Right atrium auricular region (tissue), 2 donors: ENCODE data around the gene CNTN2. TPM values are rescaled to one million over a fixed set of nuclear protein-coding genes. Genes with fewer than 3 reads are reported as not detected.

ENCODE experiments used
- DNase-seq: peaks from one replicate; pipeline ENCODE4 v3.0.0-alpha.2; 2019; ENCODE audit warnings: low spot score
- H3K27ac ChIP-seq, 2 donors: fragments of 200-600 bp; sonication (generic); 1 replicate in 1 of 2; 2 replicates in 1 of 2; pipeline ENCODE4 v1.5.1; 2016 to 2019
- H3K27me3 ChIP-seq, 2 donors: fragments of 200-600 bp; sonication (generic); one replicate each; pipeline versions ENCODE4 v1.5.1 to v1.6.0; 2017 to 2019
- H3K36me3 ChIP-seq: fragments of 200-600 bp; sonication (generic); one replicate; pipeline ENCODE4 v1.5.1; 2016
- H3K4me1 ChIP-seq, 2 donors: fragments of 200-600 bp; sonication (generic); one replicate each; pipeline versions ENCODE4 v1.5.1 to v1.6.0; 2017 to 2019
- H3K4me3 ChIP-seq, 2 donors: fragments of 200-600 bp; sonication (generic); 1 replicate in 1 of 2; 2 replicates in 1 of 2; pipeline ENCODE4 v1.5.1; 2017 to 2019; ENCODE audit warnings: mild to moderate bottlenecking in 1 of 2, moderate library complexity in 1 of 2
- H3K9me3 ChIP-seq, 2 donors: fragments of 200-600 bp; sonication (generic); one replicate each; pipeline ENCODE4 v1.5.1; 2019
- CTCF ChIP-seq, 2 donors: fragments of 200-600 bp; sonication (generic); IDR thresholded peaks; one replicate each; pipeline ENCODE4 v1.5.1; 2019; ENCODE audit warnings: antibody characterized with exemption in 2 of 2
- total RNA-seq, 2 donors: library from RNA; depleted of rRNA; stranded (reverse); fragments of >200 nt; gene quantifications; one replicate each; pipeline ENCODE4 v1.1.0, GENCODE V29; 2016

Gene CNTN2
- total RNA-seq, 2 donors from 2014 or later: 0.41 to 0.67 TPM

GRCh38 chr1:205082431-205082830 is 39.4 kb downstream of the CNTN2 start:
- peaks cover 10% of the 10 kb centered on the region for H3K36me3 ChIP-seq
- H3K27me3 ChIP-seq: no peaks in the 10 kb centered on the region
- no peak for TF ChIP-seq CTCF (IDR thresholded peaks at IDR 0.05)
- no peaks in the 10 kb centered on the region for H3K9me3 ChIP-seq
- H3K27ac ChIP-seq: no peak overlapping the region
- H3K4me1 ChIP-seq: peaks cover 0 to 1% of the 10 kb centered on the region in 2 donors
- no peak overlapping the region for H3K4me3 ChIP-seq
- DNase-seq: no peak

GRCh38 chr1:205084360-205084759 is 41.3 kb downstream of the CNTN2 start, which contains the start of gene TMEM81:
TSS of gene TMEM81 (minus strand) at chr1:205084460. CDS start at chr1:205084320, 140 bp downstream.
- H3K27ac ChIP-seq: no peak within 1 kb of the TSS
- no peak for DNase-seq
- no peaks in the 10 kb centered on the region for H3K9me3 ChIP-seq
- no peaks in the 10 kb centered on the region for H3K27me3 ChIP-seq
- H3K4me3 ChIP-seq: no peak within 1 kb of the TSS
- no peaks in the 10 kb centered on the region for H3K4me1 ChIP-seq
- TF ChIP-seq CTCF (IDR thresholded peaks at IDR 0.05): no peak
- peaks cover 27% of the 10 kb centered on the region for H3K36me3 ChIP-seq

GRCh38 chr1:205088341-205088740 is 45.3 kb downstream of the CNTN2 start:
- no peaks in the 10 kb centered on the region for H3K9me3 ChIP-seq
- DNase-seq: no peak
- no peaks in the 10 kb centered on the region for H3K4me1 ChIP-seq
- TF ChIP-seq CTCF (IDR thresholded peaks at IDR 0.05): no peak
- peaks cover 50% of the 10 kb centered on the region for H3K36me3 ChIP-seq
- H3K27ac ChIP-seq: no peak overlapping the region
- H3K27me3 ChIP-seq: no peaks in the 10 kb centered on the region
- no peak overlapping the region for H3K4me3 ChIP-seq

- Histone ChIP-seq H3K4me1 (no peaks in the 10 kb centered on the region), H3K4me3 (no peak overlapping the region), H3K36me3 (peaks cover 77% of the 10 kb centered on the region), H3K27me3 (no peaks in the 10 kb centered on the region), H3K9me3 (no peaks in the 10 kb centered on the region), H3K27ac (no peak overlapping the region)
- DNase-seq: no peak
- no peak for TF ChIP-seq CTCF (IDR thresholded peaks at IDR 0.05)
Observed at GRCh38 chr1:205091043-205091740, 48.2 kb downstream of the CNTN2 start.

- TF ChIP-seq CTCF (IDR thresholded peaks at IDR 0.05): no peak
- no peaks in the 10 kb centered on the region for H3K4me1 ChIP-seq
- no peak overlapping the region for H3K4me3 ChIP-seq
- H3K27me3 ChIP-seq: no peaks in the 10 kb centered on the region
- no peaks in the 10 kb centered on the region for H3K9me3 ChIP-seq
- no peak for DNase-seq
- no peak overlapping the region for H3K27ac ChIP-seq
- H3K36me3 ChIP-seq: peaks cover 88% of the 10 kb centered on the region
Observed at GRCh38 chr1:205095422-205095821, 52.4 kb downstream of the CNTN2 start.

- no peak for TF ChIP-seq CTCF (IDR thresholded peaks at IDR 0.05)
- Histone ChIP-seq H3K9me3 (no peaks in the 10 kb centered on the region), H3K36me3 (peaks cover 91% of the 10 kb centered on the region)
Observed at GRCh38 chr1:205098242-205098641, 55.2 kb downstream of the CNTN2 start.

More at GRCh38 chr1:205098242-205098641, 55.2 kb downstream of the CNTN2 start:
- Histone ChIP-seq H3K27me3 (no peaks in the 10 kb centered on the region), H3K27ac (no peak overlapping the region), H3K4me1 (no peaks in the 10 kb centered on the region), H3K4me3 (no peak overlapping the region)
- DNase-seq: no peak
